Neural cell (in vitro differentiated cells): ENCODE data around the gene ZZZ3. TPM values are rescaled to one million over a fixed set of nuclear protein-coding genes. Genes with fewer than 3 reads are reported as not detected.

ENCODE experiments used
- H2AFZ ChIP-seq: fragments of 200-600, 300-800 bp; sonication (generic), shearing (Covaris generic); 2 replicates; pipeline ENCODE4 v1.6.0; 2014; ENCODE audit warnings: low read depth, mild to moderate bottlenecking, antibody characterized with exemption, low read length, moderate library complexity
- H3F3A ChIP-seq: fragments of 200-600 bp; shearing (Covaris generic); 2 replicates; pipeline ENCODE4 v1.6.1; 2016; ENCODE audit warnings: mild to moderate bottlenecking, moderate library complexity, mixed read lengths, antibody characterized with exemption, low read length; ENCODE audit not compliant: insufficient read depth, poor library complexity, severe bottlenecking
- H3K27ac ChIP-seq: fragments of 200-600, 300-800 bp; sonication (generic), shearing (Covaris generic); 2 replicates; pipeline ENCODE4 v1.5.1; 2014; ENCODE audit warnings: mild to moderate bottlenecking, low read length, moderate library complexity
- H3K27me3 ChIP-seq: fragments of 300-800, 200-600 bp; sonication (generic), shearing (Covaris generic); 2 replicates; pipeline ENCODE4 v1.6.0; 2014; ENCODE audit warnings: mild to moderate bottlenecking, low read depth, low read length, moderate library complexity; ENCODE audit not compliant: insufficient read depth
- H3K36me3 ChIP-seq: fragments of 300-800, 200-600 bp; sonication (generic), shearing (Covaris generic); 2 replicates; pipeline ENCODE4 v1.5.1; 2014; ENCODE audit warnings: mild to moderate bottlenecking, antibody characterized with exemption, low read length, moderate library complexity; ENCODE audit not compliant: insufficient read depth
- H3K4me2 ChIP-seq: fragments of 300-800, 200-600 bp; sonication (generic), shearing (Covaris generic); 2 replicates; pipeline ENCODE4 v1.6.0; 2014; ENCODE audit warnings: mild to moderate bottlenecking, low read length
- H3K4me3 ChIP-seq: fragments of 300-800, 200-600 bp; sonication (generic), shearing (Covaris generic); 2 replicates; pipeline ENCODE4 v1.5.1; 2014; ENCODE audit warnings: mild to moderate bottlenecking, low read length, moderate library complexity
- H3K79me2 ChIP-seq: fragments of 200-600 bp; shearing (Covaris generic); replicated peaks from 2 replicates; pipeline ENCODE4 v1.6.0; 2014; ENCODE audit warnings: mild to moderate bottlenecking, low read length, moderate library complexity; ENCODE audit not compliant: insufficient read depth
- H3K9ac ChIP-seq: fragments of 300-800, 200-600 bp; sonication (generic), shearing (Covaris generic); 2 replicates; pipeline ENCODE4 v1.6.1; 2016; ENCODE audit warnings: mild to moderate bottlenecking, low read length, mixed read lengths
- H3K9me2 ChIP-seq: fragments of 200-600 bp; shearing (Covaris generic); 2 replicates; pipeline ENCODE4 v1.6.1; 2016; ENCODE audit warnings: mild to moderate bottlenecking, low read length, mixed read lengths; ENCODE audit not compliant: insufficient read depth
- H3K9me3 ChIP-seq: fragments of 200-600, 300-800 bp; sonication (generic), shearing (Covaris generic); 2 replicates; pipeline ENCODE4 v1.6.1; 2016; ENCODE audit warnings: mild to moderate bottlenecking, mixed run types, low read length, moderate library complexity, mixed read lengths
- H4K20me1 ChIP-seq: fragments of 200-600 bp; shearing (Covaris generic); 2 replicates; pipeline ENCODE4 v1.6.1; 2016; ENCODE audit warnings: mild to moderate bottlenecking, mixed run types; ENCODE audit not compliant: insufficient read depth
- EP300 ChIP-seq: fragments of 450-650 bp; conservative IDR thresholded peaks from 2 replicates; pipeline ENCODE4 v1.6.1; 2014; ENCODE audit warnings: antibody characterized with exemption, mild to moderate bottlenecking, moderate library complexity; ENCODE audit not compliant: poor library complexity, severe bottlenecking
- EZH2 ChIP-seq: fragments of 200-600, 300-800 bp; shearing (Covaris generic), sonication (generic); IDR thresholded peaks from 2 replicates; pipeline ENCODE4 v1.6.1; 2014; ENCODE audit warnings: antibody characterized with exemption, low read length, borderline replicate concordance, mild to moderate bottlenecking; ENCODE audit not compliant: insufficient read depth, poor library complexity, severe bottlenecking
- MXI1 ChIP-seq: fragments of 450-650 bp; conservative IDR thresholded peaks from 2 replicates; pipeline ENCODE4 v1.6.1; 2014; ENCODE audit warnings: antibody characterized with exemption, mild to moderate bottlenecking; ENCODE audit not compliant: poor library complexity, severe bottlenecking
- POLR2AphosphoS5 ChIP-seq: IDR thresholded peaks from 2 replicates; pipeline ENCODE4 v1.6.1; 2012
- RAD21 ChIP-seq: fragments of 450-650 bp; conservative IDR thresholded peaks from 2 replicates; pipeline ENCODE4 v1.6.1; 2014; ENCODE audit warnings: antibody characterized with exemption, mild to moderate bottlenecking, moderate library complexity
- SMC3 ChIP-seq: fragments of 450-650 bp; conservative IDR thresholded peaks from 2 replicates; pipeline ENCODE4 v1.6.1; 2014; ENCODE audit warnings: antibody characterized with exemption, mild to moderate bottlenecking, moderate library complexity; ENCODE audit not compliant: poor library complexity
- TAF1 ChIP-seq: IDR thresholded peaks from 2 replicates; pipeline ENCODE4 v1.6.1; 2012; ENCODE audit warnings: low read depth
- polyA plus RNA-seq: library from polyadenylated mRNA; depleted of rRNA; stranded (reverse); fragments of >200 nt; gene quantifications from 2 replicates; pipeline ENCODE4 v1.2.3, GENCODE V29; 2014
- TF ChIP-seq, protein P1 (sequence below): fragments of 450-650 bp; IDR thresholded peaks from 2 replicates; pipeline ENCODE4 v1.5.1; 2014; ENCODE audit warnings: antibody characterized with exemption, mild to moderate bottlenecking, moderate library complexity; ENCODE audit not compliant: poor library complexity, severe bottlenecking
- TF ChIP-seq, protein P2 (sequence below): IDR thresholded peaks from 2 replicates; pipeline ENCODE4 v1.6.1; 2012; ENCODE audit warnings: borderline replicate concordance

The ZZZ3 gene
- polyA plus RNA-seq, 1 donor from 2014 or later = 48.5 TPM

DNA sequence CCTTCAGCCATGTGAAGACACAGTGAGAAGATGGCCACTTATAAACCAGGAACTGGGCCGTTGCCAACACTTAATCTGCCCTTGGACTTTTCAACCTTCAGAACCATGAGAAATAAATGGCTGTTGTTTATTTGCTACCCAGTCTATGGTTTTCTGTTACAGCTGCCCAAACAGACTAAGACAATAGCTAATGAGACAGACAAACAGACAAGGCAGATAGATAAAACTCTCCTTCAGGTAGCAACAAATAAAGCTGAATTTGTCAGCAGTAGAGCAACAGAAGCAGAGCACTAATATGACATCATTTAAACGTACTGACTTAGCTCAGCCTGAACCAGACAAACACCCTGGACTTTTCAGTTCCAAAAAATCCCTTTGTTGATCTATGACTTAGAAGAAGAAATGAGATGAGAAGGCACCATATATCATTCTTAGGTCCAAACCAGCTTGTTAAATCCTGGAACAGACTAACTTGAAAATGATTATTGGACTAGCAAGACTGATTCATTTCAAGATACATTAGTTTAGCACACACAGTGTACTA is 27.0 kb downstream of the ZZZ3 start:
- Histone ChIP-seq H3K27me3 (no peaks in the 10 kb centered on the region), H3K79me2 (peaks cover 38% of the 10 kb centered on the region), H4K20me1 (no peaks in the 10 kb centered on the region), H3F3A (no peaks in the 10 kb centered on the region), H3K36me3 (no peaks in the 10 kb centered on the region), H2AFZ (no peak overlapping the region), H3K4me3 (no peak overlapping the region), H3K9me2 (no peaks in the 10 kb centered on the region), H3K9ac (no peak overlapping the region), H3K9me3 (no peaks in the 10 kb centered on the region), H3K27ac (no peak overlapping the region), H3K4me2 (no peak overlapping the region)
- no peak for TF ChIP-seq MXI1
- no peak for TF ChIP-seq RAD21
- TF ChIP-seq, protein P1, sequence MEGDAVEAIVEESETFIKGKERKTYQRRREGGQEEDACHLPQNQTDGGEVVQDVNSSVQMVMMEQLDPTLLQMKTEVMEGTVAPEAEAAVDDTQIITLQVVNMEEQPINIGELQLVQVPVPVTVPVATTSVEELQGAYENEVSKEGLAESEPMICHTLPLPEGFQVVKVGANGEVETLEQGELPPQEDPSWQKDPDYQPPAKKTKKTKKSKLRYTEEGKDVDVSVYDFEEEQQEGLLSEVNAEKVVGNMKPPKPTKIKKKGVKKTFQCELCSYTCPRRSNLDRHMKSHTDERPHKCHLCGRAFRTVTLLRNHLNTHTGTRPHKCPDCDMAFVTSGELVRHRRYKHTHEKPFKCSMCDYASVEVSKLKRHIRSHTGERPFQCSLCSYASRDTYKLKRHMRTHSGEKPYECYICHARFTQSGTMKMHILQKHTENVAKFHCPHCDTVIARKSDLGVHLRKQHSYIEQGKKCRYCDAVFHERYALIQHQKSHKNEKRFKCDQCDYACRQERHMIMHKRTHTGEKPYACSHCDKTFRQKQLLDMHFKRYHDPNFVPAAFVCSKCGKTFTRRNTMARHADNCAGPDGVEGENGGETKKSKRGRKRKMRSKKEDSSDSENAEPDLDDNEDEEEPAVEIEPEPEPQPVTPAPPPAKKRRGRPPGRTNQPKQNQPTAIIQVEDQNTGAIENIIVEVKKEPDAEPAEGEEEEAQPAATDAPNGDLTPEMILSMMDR = no peak
- TF ChIP-seq, protein P2, sequence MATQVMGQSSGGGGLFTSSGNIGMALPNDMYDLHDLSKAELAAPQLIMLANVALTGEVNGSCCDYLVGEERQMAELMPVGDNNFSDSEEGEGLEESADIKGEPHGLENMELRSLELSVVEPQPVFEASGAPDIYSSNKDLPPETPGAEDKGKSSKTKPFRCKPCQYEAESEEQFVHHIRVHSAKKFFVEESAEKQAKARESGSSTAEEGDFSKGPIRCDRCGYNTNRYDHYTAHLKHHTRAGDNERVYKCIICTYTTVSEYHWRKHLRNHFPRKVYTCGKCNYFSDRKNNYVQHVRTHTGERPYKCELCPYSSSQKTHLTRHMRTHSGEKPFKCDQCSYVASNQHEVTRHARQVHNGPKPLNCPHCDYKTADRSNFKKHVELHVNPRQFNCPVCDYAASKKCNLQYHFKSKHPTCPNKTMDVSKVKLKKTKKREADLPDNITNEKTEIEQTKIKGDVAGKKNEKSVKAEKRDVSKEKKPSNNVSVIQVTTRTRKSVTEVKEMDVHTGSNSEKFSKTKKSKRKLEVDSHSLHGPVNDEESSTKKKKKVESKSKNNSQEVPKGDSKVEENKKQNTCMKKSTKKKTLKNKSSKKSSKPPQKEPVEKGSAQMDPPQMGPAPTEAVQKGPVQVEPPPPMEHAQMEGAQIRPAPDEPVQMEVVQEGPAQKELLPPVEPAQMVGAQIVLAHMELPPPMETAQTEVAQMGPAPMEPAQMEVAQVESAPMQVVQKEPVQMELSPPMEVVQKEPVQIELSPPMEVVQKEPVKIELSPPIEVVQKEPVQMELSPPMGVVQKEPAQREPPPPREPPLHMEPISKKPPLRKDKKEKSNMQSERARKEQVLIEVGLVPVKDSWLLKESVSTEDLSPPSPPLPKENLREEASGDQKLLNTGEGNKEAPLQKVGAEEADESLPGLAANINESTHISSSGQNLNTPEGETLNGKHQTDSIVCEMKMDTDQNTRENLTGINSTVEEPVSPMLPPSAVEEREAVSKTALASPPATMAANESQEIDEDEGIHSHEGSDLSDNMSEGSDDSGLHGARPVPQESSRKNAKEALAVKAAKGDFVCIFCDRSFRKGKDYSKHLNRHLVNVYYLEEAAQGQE = no peak
- TF ChIP-seq EP300 = no peak
- TF ChIP-seq POLR2AphosphoS5 = no peak
- no peak for TF ChIP-seq SMC3
- TF ChIP-seq EZH2 = no peak
- no peak for TF ChIP-seq TAF1

DNA sequence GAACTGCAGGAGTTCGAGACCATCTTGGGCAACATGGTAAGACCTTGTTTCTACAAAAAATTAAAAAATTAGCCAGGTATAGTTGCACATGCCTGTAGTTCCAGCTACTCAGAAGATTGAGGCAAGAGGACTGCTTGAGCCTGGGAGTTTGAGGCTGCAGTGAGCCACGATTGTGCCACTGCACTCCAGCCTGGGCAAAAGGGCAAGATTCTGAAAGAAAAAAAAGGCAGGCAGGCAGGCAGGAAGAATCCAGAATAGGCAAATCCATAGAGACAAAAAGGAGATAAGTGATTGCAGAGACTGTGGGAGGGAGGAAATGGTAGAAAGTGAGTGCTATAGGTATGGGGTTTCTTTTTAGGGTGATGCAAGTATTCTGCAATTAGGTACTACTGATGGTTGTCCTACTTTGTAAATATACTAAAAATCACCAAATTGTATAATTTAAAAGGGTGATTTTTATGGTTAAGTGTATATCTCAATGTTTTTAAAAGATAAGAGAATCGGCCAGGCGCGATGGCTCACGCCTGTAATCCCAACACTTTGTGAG is 29.4 kb downstream of the ZZZ3 start:
- Histone ChIP-seq H3K4me2 (no peak overlapping the region), H3K27me3 (no peaks in the 10 kb centered on the region), H3F3A (no peaks in the 10 kb centered on the region), H3K4me3 (no peak overlapping the region), H3K9ac (no peak overlapping the region), H4K20me1 (no peaks in the 10 kb centered on the region), H3K9me2 (no peaks in the 10 kb centered on the region), H3K9me3 (no peaks in the 10 kb centered on the region), H2AFZ (no peak overlapping the region), H3K79me2 (peaks cover 41% of the 10 kb centered on the region), H3K36me3 (no peaks in the 10 kb centered on the region), H3K27ac (no peak overlapping the region)
- TF ChIP-seq EP300 (no peak), EZH2 (no peak), POLR2AphosphoS5 (no peak), SMC3 (no peak)
- TF ChIP-seq, protein P2 = no peak
- TF ChIP-seq, protein P1 = no peak
